Measurements from ENCODE around the gene PPP1R9B.

- TF ChIP-seq POLR2AphosphoS5 (IDR thresholded peaks at IDR 0.05): no peak
- TF ChIP-seq POLR2A (IDR thresholded peaks at IDR 0.05; ENCODE audit: low read depth): no peak
These were observed 11.2 kb downstream of the PPP1R9B start for GRCh38 chr17:50139185-50139783.

All from esophagus muscularis mucosa (tissue), 2 donors.